ENCODE measurements around the gene ARL5C. TPM values are rescaled to one million over a fixed set of nuclear protein-coding genes. Genes with fewer than 3 reads are reported as not detected.

Gene ARL5C
- total RNA-seq, 1 donor from 2014 or later, result not detected

GRCh38 chr17:39156491-39156890, 9.5 kb downstream of the ARL5C start:
- Mint-ChIP-seq H3K27me3 (ENCODE audit: insufficient read depth, low read depth) (peaks cover 43% of the 10 kb centered on the region), H3K4me1 (peaks cover 24% of the 10 kb centered on the region), H3K4me3 (peak overlapping the region; percentile 67), H3K27ac (no peak overlapping the region), H3K36me3 (peaks cover 7% of the 10 kb centered on the region), H3K9me3 (peaks cover 13% of the 10 kb centered on the region)
- H3F3A ChIP-seq (ENCODE audit: low read depth), result peaks cover 7% of the 10 kb centered on the region
- H3K9ac ChIP-seq, result no peak overlapping the region
- no peaks in the 10 kb centered on the region for H3K9me3 ChIP-seq (ENCODE audit: low read depth)
- H4K20me1 ChIP-seq (ENCODE audit: low read depth), result no peaks in the 10 kb centered on the region
- H3K27me3 ChIP-seq, result peaks cover 10% of the 10 kb centered on the region
- peaks cover 8% of the 10 kb centered on the region for H3K4me1 ChIP-seq
- H3K27ac ChIP-seq, result no peak overlapping the region
- H3K79me2 ChIP-seq (ENCODE audit: low read depth), result no peaks in the 10 kb centered on the region
- no peak overlapping the region for H3K4me2 ChIP-seq
- H2AFZ ChIP-seq (replicated peaks), result no peak overlapping the region
- no peak for TF ChIP-seq EZH2 (IDR thresholded peaks at IDR 0.05)
- TF ChIP-seq EZH2phosphoT487 (IDR thresholded peaks at IDR 0.05), result no peak
- TF ChIP-seq CTCF (IDR thresholded peaks at IDR 0.05), result no peak
- no peaks in the 10 kb centered on the region for H3K36me3 ChIP-seq
- no peak for DNase-seq (ENCODE audit: low spot score)
- H3K4me3 ChIP-seq, result no peak overlapping the region

GRCh38 chr17:39155654-39156053, 10.3 kb downstream of the ARL5C start:
- H3K27ac Mint-ChIP-seq, result no peak overlapping the region
- peak overlapping the region; percentile 26 for H3K4me3 Mint-ChIP-seq
- TF ChIP-seq CTCF (IDR thresholded peaks at IDR 0.05) (no peak), EZH2 (IDR thresholded peaks at IDR 0.05) (no peak), EZH2phosphoT487 (IDR thresholded peaks at IDR 0.05) (no peak)
- peaks cover 47% of the 10 kb centered on the region for H3K27me3 Mint-ChIP-seq (ENCODE audit: insufficient read depth, low read depth)
- Histone ChIP-seq H3K9me3 (ENCODE audit: low read depth) (no peaks in the 10 kb centered on the region), H3K27ac (no peak overlapping the region), H3F3A (ENCODE audit: low read depth) (peaks cover 7% of the 10 kb centered on the region), H3K79me2 (ENCODE audit: low read depth) (no peaks in the 10 kb centered on the region), H4K20me1 (ENCODE audit: low read depth) (no peaks in the 10 kb centered on the region), H2AFZ (replicated peaks) (no peak overlapping the region), H3K4me3 (no peak overlapping the region), H3K4me2 (no peak overlapping the region), H3K36me3 (no peaks in the 10 kb centered on the region), H3K27me3 (peaks cover 19% of the 10 kb centered on the region), H3K4me1 (peaks cover 8% of the 10 kb centered on the region), H3K9ac (no peak overlapping the region)
- DNase-seq (ENCODE audit: low spot score), result no peak
- H3K36me3 Mint-ChIP-seq, result peaks cover 7% of the 10 kb centered on the region
- peaks cover 13% of the 10 kb centered on the region for H3K9me3 Mint-ChIP-seq
- H3K4me1 Mint-ChIP-seq, result peaks cover 24% of the 10 kb centered on the region

GRCh38 chr17:39153599-39154051, 12.3 kb downstream of the ARL5C start:
- TF ChIP-seq EZH2phosphoT487 (IDR thresholded peaks at IDR 0.05) (no peak), CTCF (IDR thresholded peaks at IDR 0.05) (no peak), EZH2 (IDR thresholded peaks at IDR 0.05) (no peak)
- H3K36me3 ChIP-seq, result no peaks in the 10 kb centered on the region
- H3K4me3 ChIP-seq, result peak overlapping the region; percentile 83
- Mint-ChIP-seq H3K4me1 (peaks cover 27% of the 10 kb centered on the region), H3K27ac (peak overlapping the region; percentile 99), H3K9me3 (peaks cover 13% of the 10 kb centered on the region), H3K36me3 (peaks cover 7% of the 10 kb centered on the region), H3K4me3 (peak overlapping the region; percentile 98), H3K27me3 (ENCODE audit: insufficient read depth, low read depth) (peaks cover 65% of the 10 kb centered on the region)
- no peaks in the 10 kb centered on the region for H3K9me3 ChIP-seq (ENCODE audit: low read depth)
- H3K27me3 ChIP-seq, result peaks cover 38% of the 10 kb centered on the region
- no peak overlapping the region for H3K27ac ChIP-seq
- DNase-seq (ENCODE audit: low spot score), result peak; percentile 88
- no peaks in the 10 kb centered on the region for H3K79me2 ChIP-seq (ENCODE audit: low read depth)
- H4K20me1 ChIP-seq (ENCODE audit: low read depth), result no peaks in the 10 kb centered on the region
- peak overlapping the region; percentile 99 for H3K4me2 ChIP-seq
- peaks cover 7% of the 10 kb centered on the region for H3F3A ChIP-seq (ENCODE audit: low read depth)
- no peak overlapping the region for H3K9ac ChIP-seq
- peak overlapping the region; percentile 93 for H2AFZ ChIP-seq (replicated peaks)
- H3K4me1 ChIP-seq, result peaks cover 8% of the 10 kb centered on the region
